Common myeloid progenitor, CD34-positive (primary cell): ENCODE measurements around the gene CLK2.

ENCODE experiments used
- CTCF ChIA-PET: fragments of 350-600 bp; sonication (Branson Sonifier 250); formaldehyde crosslinking; loops from one replicate; lab custom pipeline; 2021; ENCODE audit warnings: antibody characterized with exemption; lab: Charles Lee
- POLR2A ChIA-PET: fragments of 350-600 bp; sonication (Branson Sonifier 250); formaldehyde crosslinking; loops from one replicate; lab custom pipeline; 2021; ENCODE audit warnings: antibody characterized with exemption; lab: Charles Lee
- DNase-seq, 3 donors: peaks; one replicate each; pipeline versions ENCODE4 v3.0.0 to v3.0.0-alpha.2; 2013
- H3K27ac ChIP-seq, 2 experiments: 1 replicate in 1 of 2; 2 replicates in 1 of 2; pipeline ENCODE4 v1.7.0; 2013; ENCODE audit warnings: inconsistent platforms in 2 of 2, low read length in 2 of 2, mild to moderate bottlenecking in 2 of 2, low read depth in 1 of 2, moderate library complexity in 1 of 2; ENCODE audit not compliant: severe bottlenecking in 2 of 2, insufficient read depth in 1 of 2, poor library complexity in 1 of 2
- H3K27me3 ChIP-seq, 5 experiments: replicated peaks in 2 of 5; 1 replicate in 3 of 5; 2 replicates in 2 of 5; pipeline versions ENCODE4 v1.6.1 to v1.7.0; 2013; ENCODE audit warnings: low read length in 4 of 5, mild to moderate bottlenecking in 2 of 5, moderate library complexity in 2 of 5, inconsistent platforms in 1 of 5; ENCODE audit not compliant: insufficient read depth in 5 of 5, control insufficient read depth in 4 of 5
- H3K36me3 ChIP-seq, 4 experiments: 1 replicate in 2 of 4; 2 replicates in 2 of 4; pipeline versions ENCODE4 v1.6.1 to v1.7.0; 2013; ENCODE audit warnings: low read length in 3 of 4, control low read depth in 1 of 4, mild to moderate bottlenecking in 1 of 4; ENCODE audit not compliant: control insufficient read depth in 4 of 4, insufficient read depth in 4 of 4
- H3K4me1 ChIP-seq, 4 experiments: 1 replicate in 3 of 4; 2 replicates in 1 of 4; pipeline versions ENCODE4 v1.6.1 to v1.7.1; 2013; ENCODE audit warnings: low read length in 3 of 4, mild to moderate bottlenecking in 3 of 4, control low read depth in 1 of 4, inconsistent platforms in 1 of 4, moderate library complexity in 1 of 4; ENCODE audit not compliant: control insufficient read depth in 4 of 4, insufficient read depth in 4 of 4; ENCODE audit errors: control extremely low read depth in 1 of 4
- H3K4me3 ChIP-seq, 7 experiments: 1 replicate in 4 of 7; 2 replicates in 3 of 7; pipeline versions ENCODE4 v1.5.1 to v1.7.0; 2013; ENCODE audit warnings: mild to moderate bottlenecking in 7 of 7, low read length in 6 of 7, moderate library complexity in 6 of 7, inconsistent platforms in 2 of 7, low read depth in 2 of 7, control low read depth in 1 of 7; ENCODE audit not compliant: insufficient read depth in 4 of 7, control insufficient read depth in 1 of 7; ENCODE audit errors: extremely low read depth in 1 of 7
- H3K9me3 ChIP-seq, 5 experiments: 1 replicate in 4 of 5; 2 replicates in 1 of 5; pipeline versions ENCODE4 v1.6.1 to v1.7.1; 2013; ENCODE audit warnings: low read length in 4 of 5, mild to moderate bottlenecking in 2 of 5, inconsistent platforms in 1 of 5, low read depth in 1 of 5, moderate library complexity in 1 of 5; ENCODE audit not compliant: control insufficient read depth in 4 of 5, insufficient read depth in 2 of 5; ENCODE audit errors: control extremely low read depth in 1 of 5
- WGBS: methylation state at CpG from one replicate; pipeline ENCODE4 v1.1.5; 2013; ENCODE audit not compliant: insufficient coverage; 5-methylcytosine and 5-hydroxymethylcytosine counted together

CLK2 gene

GRCh38 chr1:155319536-155319935 is 46.2 kb upstream of the CLK2 start:
- H3K27me3 ChIP-seq, result no peaks in the 10 kb centered on the region
- no peaks in the 10 kb centered on the region for H3K9me3 ChIP-seq
- 96% methylated on average over 3 of the region's 5 CpGs for WGBS
- CTCF ChIA-PET, result interaction anchor here (0.9 to 15.4 kb wide), 3 partner anchors 14 to 69 kb away, joined by 3 to 165 read pairs (median 4); no protein-coding TSS in a partner anchor
- POLR2A ChIA-PET, result no interaction called here
- H3K4me1 ChIP-seq, result peaks cover 3 to 42% (median 35%) of the 10 kb centered on the region in 4 experiments
- no peak for DNase-seq
- peaks cover 0 to 56% (median 20%) of the 10 kb centered on the region in 4 experiments for H3K36me3 ChIP-seq
- H3K27ac ChIP-seq, result no peak overlapping the region
- H3K4me3 ChIP-seq, result no peak overlapping the region

DNA sequence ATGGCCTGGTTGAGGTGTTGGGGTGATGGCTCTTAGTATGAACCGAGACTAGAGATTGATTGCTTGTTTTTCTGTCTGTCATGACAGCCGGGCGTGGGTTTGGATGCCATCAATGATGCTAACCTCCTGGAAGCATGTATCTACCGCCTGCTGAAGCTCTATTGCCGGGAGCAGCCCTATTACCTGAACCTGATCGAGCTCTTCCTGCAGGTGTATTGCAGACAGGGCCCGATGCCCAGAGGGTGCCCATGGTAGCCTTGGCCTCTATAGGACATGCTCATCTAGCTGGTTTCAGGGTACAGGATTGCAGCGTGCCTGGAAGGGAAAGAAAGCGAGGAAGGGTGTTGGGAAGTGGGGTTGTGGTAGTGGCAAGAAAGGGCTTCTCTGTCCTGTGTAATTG is 44.8 kb upstream of the CLK2 start:
- H3K27me3 ChIP-seq, result no peaks in the 10 kb centered on the region
- H3K27ac ChIP-seq, result no peak overlapping the region
- no peaks in the 10 kb centered on the region for H3K9me3 ChIP-seq
- ChIA-PET CTCF (interaction anchor here (0.8 to 15.4 kb wide), 2 partner anchors 23 to 67 kb away, joined by 3 to 165 read pairs; no protein-coding TSS in a partner anchor), POLR2A (interaction anchor here (0.6 kb wide), 2 partner anchors 23 to 35 kb away, joined by 3 to 4 read pairs; no protein-coding TSS in a partner anchor)
- DNase-seq, result no peak
- H3K36me3 ChIP-seq, result peaks cover 3 to 62% (median 27%) of the 10 kb centered on the region in 4 experiments
- WGBS, result over 99% methylated on average over 9 of the region's 9 CpGs
- H3K4me1 ChIP-seq, result peaks cover 3 to 38% (median 27%) of the 10 kb centered on the region in 4 experiments
- no peak overlapping the region for H3K4me3 ChIP-seq

- Histone ChIP-seq H3K27ac (peak overlapping the region in 1 of 2 experiments; percentile 25), H3K9me3 (no peaks in the 10 kb centered on the region), H3K27me3 (no peaks in the 10 kb centered on the region), H3K36me3 (peaks cover 4 to 74% (median 31%) of the 10 kb centered on the region in 4 experiments), H3K4me3 (no peak overlapping the region), H3K4me1 (peaks cover 3 to 28% (median 19%) of the 10 kb centered on the region in 4 experiments)
- no CpG with 5 or more reads among the region's 3 CpGs for WGBS
- ChIA-PET POLR2A (no interaction called here), CTCF (interaction anchor here (1.0 to 15.4 kb wide), 4 partner anchors 8 to 66 kb away, joined by 3 to 165 read pairs (median 4); partner anchors contain the start of gene FDPS)
- DNase-seq, result no peak
These were observed 43.6 kb upstream of the CLK2 start for GRCh38 chr1:155316922-155317321.

- 100% methylated on average over 8 of the region's 8 CpGs for WGBS
- CTCF ChIA-PET, result interaction anchor here (0.6 to 3.4 kb wide), 4 partner anchors 10 to 66 kb away, joined by 3 to 17 read pairs (median 8); no protein-coding TSS in a partner anchor
- POLR2A ChIA-PET, result no interaction called here
These were observed 40.0 kb upstream of the CLK2 start for GRCh38 chr1:155313261-155313660.

GRCh38 chr1:155309423-155310021 is 36.2 kb upstream of the CLK2 start:
- peak in 2 of 3 donors; percentile 41 to 48 for DNase-seq
- POLR2A ChIA-PET, result interaction anchor here (1.1 kb wide), 1 partner anchor 36 kb away, joined by 3 read pairs; the partner anchor contains the start of gene CLK2
- peaks cover 4 to 39% (median 21%) of the 10 kb centered on the region in 4 experiments for H3K4me1 ChIP-seq
- peaks cover 4 to 27% (median 14%) of the 10 kb centered on the region in 4 experiments for H3K36me3 ChIP-seq
- H3K27ac ChIP-seq, result peak overlapping the region; percentile 75 to 95
- peak overlapping the region; percentile 83 to 97 (median 93) for H3K4me3 ChIP-seq
- WGBS, result 23% methylated on average over 6 of the region's 11 CpGs
- H3K9me3 ChIP-seq, result no peaks in the 10 kb centered on the region
- CTCF ChIA-PET, result interaction anchor here (0.7 to 3.4 kb wide), 4 partner anchors 13 to 58 kb away, joined by 3 to 17 read pairs (median 4); no protein-coding TSS in a partner anchor
- H3K27me3 ChIP-seq, result no peaks in the 10 kb centered on the region

More at GRCh38 chr1:155313261-155313660, 40.0 kb upstream of the CLK2 start:
- peaks cover 4 to 24% (median 14%) of the 10 kb centered on the region in 4 experiments for H3K4me1 ChIP-seq
- no peak overlapping the region for H3K4me3 ChIP-seq
- H3K27ac ChIP-seq, result no peak overlapping the region
- H3K9me3 ChIP-seq, result no peaks in the 10 kb centered on the region
- H3K36me3 ChIP-seq, result peaks cover 4 to 55% (median 26%) of the 10 kb centered on the region in 4 experiments
- no peaks in the 10 kb centered on the region for H3K27me3 ChIP-seq
- DNase-seq, result no peak

GRCh38 chr1:155308493-155309422 is 35.5 kb upstream of the CLK2 start, which contains the start of gene FDPS:
Gene FDPS (plus strand): TSS chr1:155308866. CDS start chr1:155309790, 924 bp downstream.
- peaks cover 4 to 27% (median 13%) of the 10 kb centered on the region in 4 experiments for H3K36me3 ChIP-seq
- no peaks in the 10 kb centered on the region for H3K27me3 ChIP-seq
- CTCF ChIA-PET, result interaction anchor here (0.5 to 4.4 kb wide), 15 partner anchors 8 to 134 kb away, joined by 3 to 70 read pairs (median 4); partner anchors contain the start of gene SCAMP3
- H3K27ac ChIP-seq, result peak within 1 kb of the TSS; percentile 75 to 95
- peaks cover 4 to 39% (median 21%) of the 10 kb centered on the region in 4 experiments for H3K4me1 ChIP-seq
- POLR2A ChIA-PET, result interaction anchor here (0.6 to 1.3 kb wide), 4 partner anchors 35 to 248 kb away, joined by 3 to 6 read pairs (median 3); partner anchors contain the start of gene CLK2
- peak within 1 kb of the TSS; percentile 83 to 97 (median 93) for H3K4me3 ChIP-seq
- no peaks in the 10 kb centered on the region for H3K9me3 ChIP-seq
- peak; percentile 99 to 100 (median 100) for DNase-seq
- WGBS, result under 1% methylated on average over 34 of the region's 51 CpGs
